Neural cell (in vitro differentiated cells): ENCODE results near the gene PLET1.

Source experiments
- POLR2AphosphoS5 ChIP-seq: IDR thresholded peaks from 2 replicates; pipeline ENCODE4 v1.6.1; 2012
- TAF1 ChIP-seq: IDR thresholded peaks from 2 replicates; pipeline ENCODE4 v1.6.1; 2012; ENCODE audit warnings: low read depth
- TF ChIP-seq, protein P1 (sequence below): fragments of 450-650 bp; IDR thresholded peaks from 2 replicates; pipeline ENCODE4 v1.5.1; 2014; ENCODE audit warnings: antibody characterized with exemption, mild to moderate bottlenecking, moderate library complexity; ENCODE audit not compliant: poor library complexity, severe bottlenecking
- TF ChIP-seq, protein P2 (sequence below): IDR thresholded peaks from 2 replicates; pipeline ENCODE4 v1.6.1; 2012; ENCODE audit warnings: borderline replicate concordance

DNA sequence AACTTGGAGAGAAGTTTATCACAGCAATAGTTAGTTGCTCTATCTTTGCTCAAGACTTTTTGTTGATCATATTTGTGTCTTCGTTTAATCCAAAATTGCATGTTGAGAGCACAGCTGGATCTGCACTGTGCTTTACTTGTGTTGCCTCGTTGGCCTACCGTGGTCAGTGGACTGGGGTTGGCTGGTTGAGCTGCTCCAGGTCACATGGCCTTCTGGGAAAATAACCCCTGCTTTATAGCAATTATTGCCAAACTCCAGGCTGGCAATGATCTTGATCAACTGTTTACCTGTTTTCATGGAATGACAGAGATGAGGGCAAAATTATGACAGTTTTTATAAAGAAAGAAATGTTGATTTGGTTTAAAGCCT, 5.7 kb upstream of the PLET1 start:
- TF ChIP-seq, protein P1, sequence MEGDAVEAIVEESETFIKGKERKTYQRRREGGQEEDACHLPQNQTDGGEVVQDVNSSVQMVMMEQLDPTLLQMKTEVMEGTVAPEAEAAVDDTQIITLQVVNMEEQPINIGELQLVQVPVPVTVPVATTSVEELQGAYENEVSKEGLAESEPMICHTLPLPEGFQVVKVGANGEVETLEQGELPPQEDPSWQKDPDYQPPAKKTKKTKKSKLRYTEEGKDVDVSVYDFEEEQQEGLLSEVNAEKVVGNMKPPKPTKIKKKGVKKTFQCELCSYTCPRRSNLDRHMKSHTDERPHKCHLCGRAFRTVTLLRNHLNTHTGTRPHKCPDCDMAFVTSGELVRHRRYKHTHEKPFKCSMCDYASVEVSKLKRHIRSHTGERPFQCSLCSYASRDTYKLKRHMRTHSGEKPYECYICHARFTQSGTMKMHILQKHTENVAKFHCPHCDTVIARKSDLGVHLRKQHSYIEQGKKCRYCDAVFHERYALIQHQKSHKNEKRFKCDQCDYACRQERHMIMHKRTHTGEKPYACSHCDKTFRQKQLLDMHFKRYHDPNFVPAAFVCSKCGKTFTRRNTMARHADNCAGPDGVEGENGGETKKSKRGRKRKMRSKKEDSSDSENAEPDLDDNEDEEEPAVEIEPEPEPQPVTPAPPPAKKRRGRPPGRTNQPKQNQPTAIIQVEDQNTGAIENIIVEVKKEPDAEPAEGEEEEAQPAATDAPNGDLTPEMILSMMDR, result no peak
- TF ChIP-seq, protein P2, sequence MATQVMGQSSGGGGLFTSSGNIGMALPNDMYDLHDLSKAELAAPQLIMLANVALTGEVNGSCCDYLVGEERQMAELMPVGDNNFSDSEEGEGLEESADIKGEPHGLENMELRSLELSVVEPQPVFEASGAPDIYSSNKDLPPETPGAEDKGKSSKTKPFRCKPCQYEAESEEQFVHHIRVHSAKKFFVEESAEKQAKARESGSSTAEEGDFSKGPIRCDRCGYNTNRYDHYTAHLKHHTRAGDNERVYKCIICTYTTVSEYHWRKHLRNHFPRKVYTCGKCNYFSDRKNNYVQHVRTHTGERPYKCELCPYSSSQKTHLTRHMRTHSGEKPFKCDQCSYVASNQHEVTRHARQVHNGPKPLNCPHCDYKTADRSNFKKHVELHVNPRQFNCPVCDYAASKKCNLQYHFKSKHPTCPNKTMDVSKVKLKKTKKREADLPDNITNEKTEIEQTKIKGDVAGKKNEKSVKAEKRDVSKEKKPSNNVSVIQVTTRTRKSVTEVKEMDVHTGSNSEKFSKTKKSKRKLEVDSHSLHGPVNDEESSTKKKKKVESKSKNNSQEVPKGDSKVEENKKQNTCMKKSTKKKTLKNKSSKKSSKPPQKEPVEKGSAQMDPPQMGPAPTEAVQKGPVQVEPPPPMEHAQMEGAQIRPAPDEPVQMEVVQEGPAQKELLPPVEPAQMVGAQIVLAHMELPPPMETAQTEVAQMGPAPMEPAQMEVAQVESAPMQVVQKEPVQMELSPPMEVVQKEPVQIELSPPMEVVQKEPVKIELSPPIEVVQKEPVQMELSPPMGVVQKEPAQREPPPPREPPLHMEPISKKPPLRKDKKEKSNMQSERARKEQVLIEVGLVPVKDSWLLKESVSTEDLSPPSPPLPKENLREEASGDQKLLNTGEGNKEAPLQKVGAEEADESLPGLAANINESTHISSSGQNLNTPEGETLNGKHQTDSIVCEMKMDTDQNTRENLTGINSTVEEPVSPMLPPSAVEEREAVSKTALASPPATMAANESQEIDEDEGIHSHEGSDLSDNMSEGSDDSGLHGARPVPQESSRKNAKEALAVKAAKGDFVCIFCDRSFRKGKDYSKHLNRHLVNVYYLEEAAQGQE, result no peak
- TF ChIP-seq TAF1 (no peak), POLR2AphosphoS5 (no peak)
